ENCODE results near the gene ANP32A.

DNA sequence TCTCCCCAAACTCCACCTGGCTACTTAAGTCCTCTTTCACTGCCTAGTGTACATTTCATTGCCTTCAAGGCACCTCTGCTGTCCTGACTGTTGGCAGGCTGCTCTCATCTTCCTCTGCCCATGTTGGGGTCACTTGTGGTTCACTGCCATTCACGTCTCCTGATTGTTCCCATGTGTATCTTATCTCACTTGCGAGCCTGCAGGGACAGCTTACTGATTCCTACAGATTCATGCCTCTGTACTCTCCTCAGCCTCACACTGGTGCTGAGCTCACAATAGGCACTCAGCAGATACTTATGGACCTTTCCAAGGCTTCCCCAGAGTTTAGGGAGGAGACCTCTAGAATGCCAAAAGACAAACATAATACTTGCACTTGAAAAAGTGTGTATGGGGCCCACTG, 28.8 kb upstream of the ANP32A start:
- TF ChIP-seq GATA2 (IDR thresholded peaks at IDR 0.05; ENCODE audit: low read depth, low read length) (peak; percentile 27; the same call in 1 of the 2 replicates), GATA3 (IDR thresholded peaks at IDR 0.05; ENCODE audit: low read depth, low read length) (no peak)

All from SH-SY5Y (cell line).